Right lobe of liver (tissue), 6 donors: ENCODE measurements around the gene BTBD18. TPM values are rescaled to one million over a fixed set of nuclear protein-coding genes. Genes with fewer than 3 reads are reported as not detected.

ENCODE experiments used
- ATAC-seq, 4 donors: fragments of 200-7000 bp; cut with Tn5 transposase; one replicate each; pipeline ENCODE4 v1.9.1; 2020; ENCODE audit warnings: mild to moderate bottlenecking in 4 of 4, moderate library complexity in 4 of 4
- DNase-seq, 3 donors: peaks; one replicate each; pipeline ENCODE4 v3.0.0-alpha.2; 2020
- H3K27ac ChIP-seq, 3 donors: fragments of 200-600 bp; one replicate each; pipeline ENCODE4 v1.8.0; 2022
- H3K27me3 ChIP-seq, 2 donors: fragments of 200-600 bp; one replicate each; pipeline ENCODE4 v1.8.0; 2022
- H3K36me3 ChIP-seq, 4 donors: fragments of 200-600 bp; sonication (generic) in 1 of 4; one replicate each; pipeline versions ENCODE4 v1.5.1 to v1.8.0; 2017 to 2022; ENCODE audit warnings: control low read depth in 1 of 4
- H3K4me1 ChIP-seq, 4 donors: fragments of 200-600 bp; sonication (generic) in 1 of 4; one replicate each; pipeline versions ENCODE4 v1.5.1 to v1.8.0; 2017 to 2022; ENCODE audit warnings: control low read depth in 1 of 4
- H3K4me3 ChIP-seq, 3 donors: fragments of 200-600 bp; one replicate each; pipeline ENCODE4 v1.8.0; 2022
- H3K9me3 ChIP-seq, 4 donors: fragments of 200-600 bp; sonication (generic) in 1 of 4; one replicate each; pipeline versions ENCODE4 v1.5.1 to v1.8.0; 2017 to 2022; ENCODE audit warnings: control low read depth in 1 of 4
- CTCF ChIP-seq, 4 donors: fragments of 200-600 bp in 3 of 4; fragments of 450-650 bp in 1 of 4; IDR thresholded peaks; one replicate each; pipeline versions ENCODE4 v1.5.1 to v1.8.0; 2016 to 2022; ENCODE audit warnings: antibody characterized with exemption in 4 of 4, mild to moderate bottlenecking in 2 of 4
- POLR2A ChIP-seq: fragments of 450-650 bp; IDR thresholded peaks from one replicate; pipeline ENCODE4 v1.6.1; 2017; ENCODE audit warnings: antibody characterized with exemption, mild to moderate bottlenecking
- WGBS: methylation state at CpG from one replicate; pipeline ENCODE4 v1.1.6; 2018; ENCODE audit warnings: low coverage, low lambda C conversion rate; ENCODE audit not compliant: insufficient coverage; ENCODE audit errors: missing lambda C conversion rate; 5-methylcytosine and 5-hydroxymethylcytosine counted together
- intact Hi-C, 2 donors: fragments of 100-400 bp; cut with DNase I; formaldehyde crosslinking; loops; one replicate each; pipeline versions ENCODE4 v1.11.2 to v1.14.1; 2022
- total RNA-seq, 6 experiments: library from RNA; depleted of rRNA in 2 of 6; stranded (reverse); fragments of >200 nt in 2 of 6; fragmentation: NEBNext Ultra II Directional in 3 of 6; extraction: Animal tissue kit (Norgen Biotek cat#: 25700) in 3 of 6; gene quantifications; one replicate each; pipeline versions ENCODE4 v1.1.0 to v1.2.4, GENCODE V29; 2016 to 2023
- donor health status: DM: no; HTN: yes; CAD: no.
- donor health status: DM: no; HTN: no; CAD: no.
- donor health status: DM: no; HTN: no; CAD: no.
- donor health status: DM: no; HTN: yes; CAD: no.
- donor health status: DM: no; HTN: yes; CAD: no.

Gene BTBD18
- total RNA-seq, 6 experiments from 2014 or later, result not detected

- intact Hi-C loops, result loop anchor here in 1 of 2 donors (5.0 kb wide), 1 partner anchor 49 kb away; no protein-coding TSS in a partner anchor
- H3K27me3 ChIP-seq, result no peaks in the 10 kb centered on the region
- no peak for DNase-seq
- H3K4me3 ChIP-seq, result no peak overlapping the region
- no peaks in the 10 kb centered on the region for H3K36me3 ChIP-seq
- peaks cover 0 to 3% (median 0%) of the 10 kb centered on the region in 4 donors for H3K4me1 ChIP-seq
- H3K27ac ChIP-seq, result no peak overlapping the region
- TF ChIP-seq CTCF (IDR thresholded peaks at IDR 0.05) (no peak), POLR2A (no peak)
- 96% methylated on average over 23 of the region's 30 CpGs for WGBS
- H3K9me3 ChIP-seq, result no peaks in the 10 kb centered on the region
- ATAC-seq, result peak in 1 of 4 donors; percentile 36
Measured at GRCh38 chr11:57752954-57753353, 1.3 kb upstream of the BTBD18 start.

- no peak for ATAC-seq
- Histone ChIP-seq H3K27me3 (no peaks in the 10 kb centered on the region), H3K9me3 (no peaks in the 10 kb centered on the region), H3K4me3 (no peak overlapping the region), H3K36me3 (no peaks in the 10 kb centered on the region), H3K27ac (no peak overlapping the region), H3K4me1 (peaks cover 0 to 3% (median 0%) of the 10 kb centered on the region in 4 donors)
- TF ChIP-seq POLR2A, result no peak
- no peak for TF ChIP-seq CTCF (IDR thresholded peaks at IDR 0.05)
- DNase-seq, result no peak
- intact Hi-C loops, result loop anchor here in 1 of 2 donors (5.0 kb wide), 1 partner anchor 51 kb away; no protein-coding TSS in a partner anchor
Measured at GRCh38 chr11:57751176-57751575, 443 bp downstream of the BTBD18 start.

GRCh38 chr11:57746920-57747319, 4.7 kb downstream of the BTBD18 start:
- no peaks in the 10 kb centered on the region for H3K9me3 ChIP-seq
- H3K36me3 ChIP-seq, result peaks cover 0 to 22% (median 4%) of the 10 kb centered on the region in 4 donors
- TF ChIP-seq CTCF (IDR thresholded peaks at IDR 0.05) (no peak), POLR2A (no peak)
- intact Hi-C loops, result no loop called here
- peaks cover 0 to 11% (median 5%) of the 10 kb centered on the region in 4 donors for H3K4me1 ChIP-seq
- no peaks in the 10 kb centered on the region for H3K27me3 ChIP-seq
- no peak overlapping the region for H3K4me3 ChIP-seq
- ATAC-seq (no peak), DNase-seq (no peak)
- H3K27ac ChIP-seq, result no peak overlapping the region
- WGBS, result 100% methylated on average over 1 of the region's 1 CpG

GRCh38 chr11:57745206-57745605, 6.4 kb downstream of the BTBD18 start:
- DNase-seq (no peak), ATAC-seq (no peak)
- TF ChIP-seq POLR2A, result no peak
- TF ChIP-seq CTCF (IDR thresholded peaks at IDR 0.05), result no peak
- intact Hi-C loops, result no loop called here
- peaks cover 0 to 13% (median 5%) of the 10 kb centered on the region in 4 donors for H3K4me1 ChIP-seq
- 80% methylated on average over 5 of the region's 5 CpGs for WGBS
- no peaks in the 10 kb centered on the region for H3K9me3 ChIP-seq
- no peak overlapping the region for H3K4me3 ChIP-seq
- H3K27ac ChIP-seq, result no peak overlapping the region
- H3K36me3 ChIP-seq, result peaks cover 0 to 22% (median 4%) of the 10 kb centered on the region in 4 donors
- no peaks in the 10 kb centered on the region for H3K27me3 ChIP-seq

- Histone ChIP-seq H3K4me1 (peaks cover 0 to 13% (median 5%) of the 10 kb centered on the region in 4 donors), H3K4me3 (no peak overlapping the region), H3K36me3 (peaks cover 0 to 22% (median 4%) of the 10 kb centered on the region in 4 donors), H3K27ac (no peak overlapping the region), H3K27me3 (no peaks in the 10 kb centered on the region), H3K9me3 (no peaks in the 10 kb centered on the region)
- no peak for ATAC-seq
- no CpG with 5 or more reads among the region's 2 CpGs for WGBS
- TF ChIP-seq POLR2A, result no peak
- no peak for TF ChIP-seq CTCF (IDR thresholded peaks at IDR 0.05)
- intact Hi-C loops, result no loop called here
- no peak for DNase-seq
Measured at GRCh38 chr11:57744357-57744756, 7.3 kb downstream of the BTBD18 start.
